ENCODE measurements around the gene DYNC2H1. TPM values are rescaled to one million over a fixed set of nuclear protein-coding genes. Genes with fewer than 3 reads are reported as not detected.

DYNC2H1 gene
- polyA plus RNA-seq, 1 experiment, result 6.1 TPM

DNA sequence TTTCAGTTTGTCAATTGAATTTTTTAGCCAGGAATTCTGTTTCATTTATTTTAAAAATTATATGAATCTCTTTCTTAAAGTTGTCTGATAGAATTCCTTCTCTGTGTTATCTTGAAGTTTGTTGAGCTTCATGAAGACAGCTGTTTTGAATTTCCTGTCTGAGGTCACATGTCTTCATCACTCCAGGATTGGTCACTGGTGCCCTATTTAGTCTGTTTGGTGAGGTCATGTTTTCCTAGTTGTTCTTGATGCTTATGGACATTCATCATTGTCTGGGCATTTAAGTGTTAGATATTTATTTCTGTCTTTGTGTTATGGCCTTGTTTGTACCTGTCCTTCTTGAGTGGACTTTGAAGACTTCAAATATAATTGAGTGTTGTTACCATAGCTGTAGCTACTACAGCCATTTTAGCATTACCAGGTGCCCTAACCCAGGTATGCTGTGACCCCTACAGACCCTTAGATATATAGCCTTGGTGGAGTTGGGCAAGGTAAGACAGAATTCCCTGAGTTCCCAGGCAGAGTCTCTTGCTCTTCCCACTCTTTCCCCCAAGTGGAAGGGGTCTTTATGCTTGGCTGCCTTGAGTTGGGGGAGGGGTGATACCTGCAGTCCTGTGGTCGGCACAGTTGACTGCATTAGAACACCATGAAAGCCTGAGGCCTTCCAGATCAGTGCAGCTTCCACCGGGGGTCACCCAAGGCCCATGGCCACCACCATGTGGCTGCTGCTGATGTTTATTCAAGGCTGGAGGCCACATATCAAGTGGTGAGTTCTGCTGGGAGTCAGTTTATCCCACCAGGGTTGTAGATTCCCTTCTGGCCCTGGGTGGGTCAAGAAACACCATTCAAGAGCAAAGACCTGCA is 229.6 kb downstream of the DYNC2H1 start:
- no peaks in the 10 kb centered on the region for H3K27me3 ChIP-seq (ENCODE audit: control insufficient read depth, insufficient read depth, low read length)
- no peak overlapping the region for H3K4me3 ChIP-seq (ENCODE audit: low read depth, low read length)
- ChIA-PET CTCF (interaction anchor here (1.5 to 1.9 kb wide), 2 partner anchors 8 to 261 kb away, joined by 3 to 8 read pairs; no protein-coding TSS in a partner anchor), POLR2A (interaction anchor here (0.8 kb wide), 1 partner anchor 796 kb away, joined by 3 read pairs; no protein-coding TSS in a partner anchor)
- no peaks in the 10 kb centered on the region for H3K36me3 ChIP-seq (ENCODE audit: control insufficient read depth, insufficient read depth, low read length)
- TF ChIP-seq, protein P1, sequence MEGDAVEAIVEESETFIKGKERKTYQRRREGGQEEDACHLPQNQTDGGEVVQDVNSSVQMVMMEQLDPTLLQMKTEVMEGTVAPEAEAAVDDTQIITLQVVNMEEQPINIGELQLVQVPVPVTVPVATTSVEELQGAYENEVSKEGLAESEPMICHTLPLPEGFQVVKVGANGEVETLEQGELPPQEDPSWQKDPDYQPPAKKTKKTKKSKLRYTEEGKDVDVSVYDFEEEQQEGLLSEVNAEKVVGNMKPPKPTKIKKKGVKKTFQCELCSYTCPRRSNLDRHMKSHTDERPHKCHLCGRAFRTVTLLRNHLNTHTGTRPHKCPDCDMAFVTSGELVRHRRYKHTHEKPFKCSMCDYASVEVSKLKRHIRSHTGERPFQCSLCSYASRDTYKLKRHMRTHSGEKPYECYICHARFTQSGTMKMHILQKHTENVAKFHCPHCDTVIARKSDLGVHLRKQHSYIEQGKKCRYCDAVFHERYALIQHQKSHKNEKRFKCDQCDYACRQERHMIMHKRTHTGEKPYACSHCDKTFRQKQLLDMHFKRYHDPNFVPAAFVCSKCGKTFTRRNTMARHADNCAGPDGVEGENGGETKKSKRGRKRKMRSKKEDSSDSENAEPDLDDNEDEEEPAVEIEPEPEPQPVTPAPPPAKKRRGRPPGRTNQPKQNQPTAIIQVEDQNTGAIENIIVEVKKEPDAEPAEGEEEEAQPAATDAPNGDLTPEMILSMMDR (IDR thresholded peaks at IDR 0.05; ENCODE audit: insufficient read depth, low read depth, low read length), result no peak
- no peak for DNase-seq (ENCODE audit: low read depth)

DNA sequence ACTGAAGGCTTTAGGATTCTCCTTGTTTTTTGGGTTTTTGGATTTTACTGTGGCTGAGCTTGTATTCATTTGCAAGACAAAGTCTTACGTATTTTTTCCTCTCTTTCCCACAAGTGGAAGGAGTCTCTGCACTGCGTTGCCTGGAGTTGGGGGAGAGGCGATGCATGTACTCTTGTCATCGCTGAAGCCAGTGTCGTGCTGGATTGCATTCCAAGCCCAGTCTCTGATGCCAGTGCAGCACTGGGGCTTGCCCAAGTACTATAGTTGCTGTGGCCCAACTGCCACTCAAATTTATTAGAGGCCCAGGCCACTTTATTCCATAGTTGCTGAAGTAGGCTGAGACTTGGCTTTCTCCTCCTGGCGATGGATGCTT is 230.2 kb downstream of the DYNC2H1 start:
- TF ChIP-seq, protein P1 (IDR thresholded peaks at IDR 0.05; ENCODE audit: insufficient read depth, low read depth, low read length), result no peak
- DNase-seq (ENCODE audit: low read depth), result no peak
- Histone ChIP-seq H3K4me3 (ENCODE audit: low read depth, low read length) (no peak overlapping the region), H3K27me3 (ENCODE audit: control insufficient read depth, insufficient read depth, low read length) (no peaks in the 10 kb centered on the region), H3K36me3 (ENCODE audit: control insufficient read depth, insufficient read depth, low read length) (no peaks in the 10 kb centered on the region)
- ChIA-PET POLR2A (no interaction called here), CTCF (interaction anchor here (1.5 to 1.9 kb wide), 2 partner anchors 9 to 261 kb away, joined by 3 to 8 read pairs; no protein-coding TSS in a partner anchor)

DNA sequence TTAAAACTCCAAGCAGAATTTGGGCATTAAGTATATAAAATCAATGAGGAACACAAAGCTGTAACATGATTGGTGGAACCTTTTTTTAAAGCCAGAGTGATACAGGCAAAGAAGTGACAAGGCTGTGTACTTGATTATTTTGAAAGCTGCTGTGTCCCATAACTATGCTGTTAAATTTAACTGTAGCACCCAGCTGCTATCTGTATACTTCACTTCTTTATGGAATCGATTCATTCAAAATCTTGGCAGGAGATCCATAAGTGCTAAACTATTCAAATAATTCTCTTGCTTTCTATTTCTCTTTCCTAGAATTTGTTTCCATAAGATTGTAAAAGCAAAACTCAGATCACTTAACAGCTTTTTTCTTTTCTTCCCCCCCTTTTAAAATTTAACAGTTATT is 231.7 kb downstream of the DYNC2H1 start:
- no peaks in the 10 kb centered on the region for H3K36me3 ChIP-seq (ENCODE audit: control insufficient read depth, insufficient read depth, low read length)
- DNase-seq (ENCODE audit: low read depth), result no peak
- no peak overlapping the region for H3K4me3 ChIP-seq (ENCODE audit: low read depth, low read length)
- ChIA-PET POLR2A (no interaction called here), CTCF (interaction anchor here (1.5 kb wide), 1 partner anchor 10 kb away, joined by 3 read pairs; no protein-coding TSS in a partner anchor)
- TF ChIP-seq, protein P1 (IDR thresholded peaks at IDR 0.05; ENCODE audit: insufficient read depth, low read depth, low read length), result no peak
- no peaks in the 10 kb centered on the region for H3K27me3 ChIP-seq (ENCODE audit: control insufficient read depth, insufficient read depth, low read length)

DNA sequence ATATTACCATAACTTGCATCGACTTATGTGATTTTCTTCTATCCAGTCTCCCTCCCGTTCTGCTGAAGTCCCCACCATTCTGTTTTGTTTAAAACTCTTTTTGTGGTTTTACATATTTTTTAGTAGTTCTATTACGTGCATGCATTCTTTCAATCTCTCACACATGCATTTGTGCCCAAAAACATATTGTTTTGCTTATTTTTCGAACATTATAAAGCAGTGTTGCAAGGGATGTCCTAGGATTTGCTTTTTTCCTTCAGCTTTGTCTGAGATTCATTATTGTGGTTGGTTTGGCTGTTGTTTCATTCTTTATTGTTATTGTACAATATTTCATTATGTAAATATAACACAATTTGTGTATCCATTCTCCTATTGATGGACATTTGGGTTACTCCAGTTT is 235.7 kb downstream of the DYNC2H1 start:
- POLR2A ChIA-PET, result no interaction called here
- H3K4me3 ChIP-seq (ENCODE audit: low read depth, low read length), result no peak overlapping the region
- CTCF ChIA-PET, result interaction anchor here (0.9 to 1.1 kb wide), 2 partner anchors 9 to 30 kb away, joined by 3 to 4 read pairs; no protein-coding TSS in a partner anchor
- TF ChIP-seq, protein P1 (IDR thresholded peaks at IDR 0.05; ENCODE audit: insufficient read depth, low read depth, low read length), result no peak
- no peak for DNase-seq (ENCODE audit: low read depth)
- no peaks in the 10 kb centered on the region for H3K36me3 ChIP-seq (ENCODE audit: control insufficient read depth, insufficient read depth, low read length)
- no peaks in the 10 kb centered on the region for H3K27me3 ChIP-seq (ENCODE audit: control insufficient read depth, insufficient read depth, low read length)

DNA sequence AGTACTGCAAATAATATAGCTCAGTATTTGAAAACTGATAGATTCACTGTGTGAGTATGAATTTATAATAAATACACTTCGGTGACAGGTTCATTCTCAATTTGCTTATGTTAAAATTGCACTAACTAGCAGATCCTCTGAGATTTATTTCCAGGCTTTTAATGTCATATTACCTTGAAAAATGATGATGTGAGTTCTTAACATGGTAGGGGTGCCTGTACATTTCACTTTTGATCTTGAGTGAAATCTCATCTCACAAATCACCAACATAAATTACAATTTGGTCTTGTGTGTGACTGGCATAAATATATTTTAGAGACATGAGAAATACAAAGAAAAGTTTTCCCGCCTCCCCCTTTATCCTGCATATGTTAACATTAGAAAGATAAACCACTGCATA is 240.4 kb downstream of the DYNC2H1 start:
- Histone ChIP-seq H3K4me3 (ENCODE audit: low read depth, low read length) (no peak overlapping the region), H3K27me3 (ENCODE audit: control insufficient read depth, insufficient read depth, low read length) (no peaks in the 10 kb centered on the region), H3K36me3 (ENCODE audit: control insufficient read depth, insufficient read depth, low read length) (no peaks in the 10 kb centered on the region)
- DNase-seq (ENCODE audit: low read depth), result no peak
- TF ChIP-seq, protein P1 (IDR thresholded peaks at IDR 0.05; ENCODE audit: insufficient read depth, low read depth, low read length), result no peak
- POLR2A ChIA-PET, result no interaction called here
- CTCF ChIA-PET, result no interaction called here

Data from BJ (cell line).